Endothelial cell (in vitro differentiated cells): ENCODE data around the gene ABI3. TPM values are rescaled to one million over a fixed set of nuclear protein-coding genes. Genes with fewer than 3 reads are reported as not detected.
"Not testable (repeated sequence)": the region's sequence is repeated elsewhere in the genome, so short reads cannot be mapped to it uniquely, and the experiment has no call there.

Experiments
- DNase-seq: peaks from one replicate; pipeline ENCODE4 v3.0.0; 2021; ENCODE audit warnings: low spot score
- H3K27ac Mint-ChIP-seq: one replicate; pipeline ENCODE4 v1.8.0; 2021; ENCODE audit warnings: mixed read lengths, inconsistent platforms; ENCODE audit not compliant: unreplicated experiment
- H3K27me3 Mint-ChIP-seq: one replicate; pipeline ENCODE4 v1.8.0; 2021; ENCODE audit warnings: mild to moderate bottlenecking, moderate library complexity, mixed read lengths, inconsistent platforms; ENCODE audit not compliant: unreplicated experiment
- H3K36me3 Mint-ChIP-seq: one replicate; pipeline ENCODE4 v1.8.0; 2021; ENCODE audit warnings: mild to moderate bottlenecking, low read depth, mixed read lengths, inconsistent platforms; ENCODE audit not compliant: unreplicated experiment
- H3K4me1 Mint-ChIP-seq: one replicate; pipeline ENCODE4 v1.8.0; 2021; ENCODE audit warnings: mild to moderate bottlenecking, mixed read lengths, inconsistent platforms; ENCODE audit not compliant: unreplicated experiment
- H3K4me3 Mint-ChIP-seq: one replicate; pipeline ENCODE4 v1.8.0; 2021; ENCODE audit warnings: mild to moderate bottlenecking, mixed read lengths, inconsistent platforms; ENCODE audit not compliant: unreplicated experiment
- H3K9me3 Mint-ChIP-seq: one replicate; pipeline ENCODE4 v1.8.0; 2021; ENCODE audit warnings: mixed read lengths, inconsistent platforms; ENCODE audit not compliant: unreplicated experiment
- CTCF ChIP-seq: fragments of 200-600 bp; sonication (generic); IDR thresholded peaks from one replicate; pipeline ENCODE4 v1.5.0; 2021; ENCODE audit warnings: antibody characterized with exemption; ENCODE audit not compliant: unreplicated experiment
- total RNA-seq: library from RNA; stranded (reverse); fragmentation: NEBNext Ultra II Directional; extraction: Animal tissue kit (Norgen Biotek cat#: 25700); gene quantifications from one replicate; pipeline ENCODE4 v1.2.1, GENCODE V29; 2021; ENCODE audit not compliant: unreplicated experiment

ABI3 gene
- total RNA-seq, 1 donor from 2014 or later = 15.7 TPM

DNA sequence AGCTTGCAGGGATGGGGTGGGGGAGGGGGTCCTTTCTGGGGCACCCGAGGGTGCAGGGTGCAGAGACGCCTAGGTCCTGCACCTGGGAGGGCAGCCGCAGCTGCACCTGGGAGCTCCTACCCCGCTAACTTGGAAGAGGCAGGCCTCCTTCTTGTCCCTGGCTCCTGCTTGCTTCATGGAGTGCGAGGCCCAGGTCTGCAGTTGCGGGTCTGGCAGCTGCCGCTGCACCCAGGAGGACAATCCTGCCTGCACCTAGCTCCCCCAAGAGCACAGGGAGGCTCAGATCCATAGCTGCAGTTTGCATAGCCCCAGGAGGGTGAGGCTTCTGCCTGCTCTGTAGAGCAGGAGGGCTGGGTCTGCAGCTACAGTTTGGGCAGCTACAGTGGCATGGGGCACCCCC lies 26.7 kb upstream of the ABI3 start:
- Mint-ChIP-seq H3K27me3 (no peaks in the 10 kb centered on the region), H3K4me1 (no peaks in the 10 kb centered on the region), H3K4me3 (no peak overlapping the region), H3K36me3 (peaks cover 16% of the 10 kb centered on the region), H3K9me3 (peaks cover 9% of the 10 kb centered on the region), H3K27ac (no peak overlapping the region)
- no peak for TF ChIP-seq CTCF
- no peak for DNase-seq

DNA sequence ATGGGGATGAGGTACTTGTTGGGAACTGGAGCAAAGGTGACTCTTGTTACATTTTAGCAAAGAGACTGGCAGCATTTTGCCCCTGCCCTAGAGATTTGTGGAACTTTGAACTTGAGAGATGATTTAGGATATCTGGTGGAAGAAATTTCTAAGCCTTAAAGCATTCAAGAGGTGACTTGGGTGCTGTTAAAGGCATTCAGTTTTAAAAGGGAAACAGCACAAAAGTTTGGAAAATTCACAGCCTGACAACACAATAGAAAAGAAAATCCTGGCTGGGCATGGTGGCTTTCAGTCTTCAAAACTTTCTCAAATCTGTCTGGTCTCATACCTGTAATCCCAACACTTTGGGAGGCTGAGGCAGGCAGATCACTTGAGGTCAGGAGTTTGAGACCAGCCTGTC lies 26.0 kb upstream of the ABI3 start:
- H3K27ac Mint-ChIP-seq, H3K4me1 Mint-ChIP-seq, H3K9me3 Mint-ChIP-seq, DNase-seq, H3K27me3 Mint-ChIP-seq: not testable (repeated sequence)
- Mint-ChIP-seq H3K4me3 (peak overlapping the region; percentile 44), H3K36me3 (peaks cover 16% of the 10 kb centered on the region)

- not testable (repeated sequence) for H3K4me1 Mint-ChIP-seq, H3K4me3 Mint-ChIP-seq, H3K27ac Mint-ChIP-seq, H3K27me3 Mint-ChIP-seq, DNase-seq, H3K9me3 Mint-ChIP-seq
- peaks cover 16% of the 10 kb centered on the region for H3K36me3 Mint-ChIP-seq
Measured at GRCh38 chr17:49185381-49185780, 25.1 kb upstream of the ABI3 start.

DNA sequence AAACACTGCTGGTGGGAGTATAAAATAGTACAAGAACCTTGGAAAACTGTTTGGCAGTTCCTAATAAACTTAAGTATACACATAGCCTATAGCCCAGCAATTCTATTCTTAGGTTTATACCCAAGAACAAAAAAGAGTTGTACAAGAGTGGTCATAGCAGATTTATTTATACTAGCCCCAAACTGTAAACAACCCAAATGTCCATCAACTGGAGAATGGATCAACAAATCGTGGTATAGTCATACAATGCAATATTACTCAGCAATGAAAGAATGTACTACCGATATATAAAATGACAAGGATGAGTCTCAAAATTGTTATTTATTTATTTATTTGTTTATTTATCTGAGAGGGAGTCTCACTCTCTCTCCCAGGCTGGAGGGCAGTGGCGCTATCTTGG lies 23.2 kb upstream of the ABI3 start:
- TF ChIP-seq CTCF = no peak
- H3K27me3 Mint-ChIP-seq = peaks cover 5% of the 10 kb centered on the region
- no peak for DNase-seq
- H3K9me3 Mint-ChIP-seq = peaks cover 5% of the 10 kb centered on the region
- H3K36me3 Mint-ChIP-seq = peaks cover 20% of the 10 kb centered on the region
- H3K4me3 Mint-ChIP-seq = no peak overlapping the region
- H3K4me1 Mint-ChIP-seq = peaks cover 2% of the 10 kb centered on the region
- H3K27ac Mint-ChIP-seq = no peak overlapping the region

- Mint-ChIP-seq H3K4me1 (peaks cover 16% of the 10 kb centered on the region), H3K36me3 (peaks cover 13% of the 10 kb centered on the region), H3K27ac (no peak overlapping the region), H3K9me3 (no peaks in the 10 kb centered on the region), H3K4me3 (no peak overlapping the region), H3K27me3 (peaks cover 15% of the 10 kb centered on the region)
- no peak for TF ChIP-seq CTCF
- DNase-seq = no peak
Measured at GRCh38 chr17:49190932-49191331, 19.6 kb upstream of the ABI3 start.

DNA sequence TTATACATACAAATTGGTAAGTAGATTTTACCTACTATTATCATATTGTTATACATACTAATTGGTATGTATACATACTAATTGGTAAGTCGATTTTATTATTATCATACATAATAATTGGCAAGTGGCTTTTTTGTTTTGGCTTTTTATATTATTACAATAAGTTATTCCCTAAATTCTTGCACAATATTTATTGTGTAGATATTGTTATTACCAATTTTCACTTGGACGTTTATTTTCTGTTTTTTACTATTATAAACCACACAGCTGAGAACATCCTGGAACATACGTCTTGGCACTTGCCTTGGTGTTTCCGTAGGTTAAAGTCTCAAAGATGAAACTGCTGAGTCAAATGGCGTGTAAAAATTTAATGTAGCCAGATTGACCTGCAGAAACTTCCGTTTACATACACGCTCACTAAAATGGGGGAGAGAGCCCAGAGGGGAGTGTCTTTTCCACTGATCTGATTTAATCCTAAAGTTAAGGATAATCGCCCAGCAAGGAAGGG lies 19.0 kb upstream of the ABI3 start:
- H3K4me3 Mint-ChIP-seq = peak overlapping the region; percentile 99
- TF ChIP-seq CTCF = no peak
- DNase-seq = no peak
- peak overlapping the region; percentile 99 for H3K27ac Mint-ChIP-seq
- peaks cover 16% of the 10 kb centered on the region for H3K4me1 Mint-ChIP-seq
- peaks cover 15% of the 10 kb centered on the region for H3K27me3 Mint-ChIP-seq
- H3K9me3 Mint-ChIP-seq = no peaks in the 10 kb centered on the region
- H3K36me3 Mint-ChIP-seq = peaks cover 9% of the 10 kb centered on the region
